Lung (tissue), 12 donors: Measurements from ENCODE around the gene SACM1L. TPM values are rescaled to one million over a fixed set of nuclear protein-coding genes. Genes with fewer than 3 reads are reported as not detected.

Experiments used
- ATAC-seq: fragments of 200-7000 bp; cut with Tn5 transposase; one replicate; pipeline ENCODE4 v1.9.1; 2020; ENCODE audit warnings: moderate number of reproducible peaks; ENCODE audit not compliant: insufficient read depth, low FRiP score
- DNase-seq, 3 donors: peaks; one replicate each; pipeline ENCODE4 v3.0.0-alpha.2; 2013 to 2017
- H3K27ac ChIP-seq, 2 donors: one replicate each; pipeline ENCODE4 v1.5.1; 2013; ENCODE audit warnings: mild to moderate bottlenecking in 2 of 2, moderate library complexity in 2 of 2, control low read depth in 1 of 2, inconsistent platforms in 1 of 2, low read depth in 1 of 2, low read length in 1 of 2
- H3K27me3 ChIP-seq, 3 donors: one replicate each; pipeline ENCODE4 v1.5.1; 2013; ENCODE audit warnings: low read length in 2 of 3; ENCODE audit not compliant: control insufficient read depth in 3 of 3, insufficient read depth in 3 of 3
- H3K36me3 ChIP-seq, 4 donors: one replicate each; pipeline ENCODE4 v1.5.1; 2013; ENCODE audit warnings: low read length in 4 of 4, mild to moderate bottlenecking in 1 of 4, moderate library complexity in 1 of 4; ENCODE audit not compliant: control insufficient read depth in 4 of 4, insufficient read depth in 4 of 4
- H3K4me1 ChIP-seq, 5 donors: one replicate each; pipeline ENCODE4 v1.5.1; 2013; ENCODE audit warnings: low read length in 5 of 5, mild to moderate bottlenecking in 2 of 5, moderate library complexity in 1 of 5; ENCODE audit not compliant: control insufficient read depth in 5 of 5, insufficient read depth in 5 of 5
- H3K4me3 ChIP-seq: one replicate; pipeline ENCODE4 v1.5.1; 2013; ENCODE audit warnings: mild to moderate bottlenecking, control low read depth, moderate library complexity
- H3K9ac ChIP-seq, 2 donors: one replicate each; pipeline ENCODE4 v1.5.1; 2013; ENCODE audit warnings: low read length in 2 of 2, control low read depth in 1 of 2; ENCODE audit not compliant: insufficient read depth in 1 of 2
- H3K9me3 ChIP-seq, 4 donors: one replicate each; pipeline ENCODE4 v1.5.1; 2013; ENCODE audit warnings: low read length in 3 of 4, mild to moderate bottlenecking in 1 of 4, moderate library complexity in 1 of 4; ENCODE audit not compliant: control insufficient read depth in 4 of 4, insufficient read depth in 3 of 4
- WGBS, 2 donors: extraction: QIAGEN DNeasy Blood & Tissue Kit; methylation state at CpG; one replicate each; pipeline ENCODE4 v1.1.7; 2013; 5-methylcytosine and 5-hydroxymethylcytosine counted together
- polyA plus RNA-seq, 2 donors: library from polyadenylated mRNA; stranded (reverse); fragments of 200-250 nt; gene quantifications; one replicate each; pipeline ENCODE4 v1.2.1, GENCODE V29; 2013
- total RNA-seq, 2 donors: library from RNA; depleted of rRNA in 1 of 2; stranded (reverse); fragments of >200 nt in 1 of 2; gene quantifications; one replicate each; pipeline ENCODE4 v1.2.1, GENCODE V29; 2014 to 2021
- TF ChIP-seq, protein P1 (sequence below): IDR thresholded peaks from 2 replicates; pipeline ENCODE4 v1.5.1; 2012; ENCODE audit warnings: mild to moderate bottlenecking; ENCODE audit errors: control extremely low read depth, extremely low read depth
- donor health status: control.
- donor health status: control.
- donor health status: Bipolar disorder and iron deficiency.
- donor health status: healthy.
- donor health status: DM: yes; HTN: yes; CAD: no.

Gene SACM1L
- total and polyA plus RNA-seq, 4 donors: 23.3 to 117 (median 43.8) TPM

DNA sequence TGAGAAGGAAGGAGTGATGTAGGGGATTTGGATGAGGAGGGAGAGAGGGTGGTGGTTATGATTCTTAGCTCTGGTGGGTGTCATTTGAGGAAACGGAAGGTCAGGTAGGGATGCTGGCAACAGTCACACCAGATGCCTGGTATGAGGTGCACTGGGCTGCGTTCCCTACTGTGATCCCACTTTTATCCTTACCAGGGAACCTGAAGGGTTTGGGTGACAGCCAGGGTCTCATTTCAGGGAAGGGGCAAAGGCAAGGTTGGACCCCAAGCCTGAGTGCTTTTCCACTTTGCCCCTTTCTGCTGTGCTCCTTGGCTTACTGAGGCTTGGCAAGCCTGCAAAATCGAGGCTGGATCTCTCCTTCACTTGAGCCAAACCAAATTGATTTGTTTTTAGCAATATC lies 36.0 kb upstream of the SACM1L start:
- no peak overlapping the region for H3K9ac ChIP-seq
- ATAC-seq (no peak), DNase-seq (no peak)
- peaks cover 0 to 29% (median 6%) of the 10 kb centered on the region in 5 donors for H3K4me1 ChIP-seq
- WGBS, 2 donors: 76 to 80% methylated on average over 3 of the region's 3 CpGs
- H3K27ac ChIP-seq: peak overlapping the region in 1 of 2 donors; percentile 51
- H3K4me3 ChIP-seq: no peak overlapping the region
- H3K27me3 ChIP-seq: no peaks in the 10 kb centered on the region
- H3K36me3 ChIP-seq: peaks cover 0 to 7% (median 2%) of the 10 kb centered on the region in 4 donors
- H3K9me3 ChIP-seq: no peaks in the 10 kb centered on the region
- TF ChIP-seq, protein P1, sequence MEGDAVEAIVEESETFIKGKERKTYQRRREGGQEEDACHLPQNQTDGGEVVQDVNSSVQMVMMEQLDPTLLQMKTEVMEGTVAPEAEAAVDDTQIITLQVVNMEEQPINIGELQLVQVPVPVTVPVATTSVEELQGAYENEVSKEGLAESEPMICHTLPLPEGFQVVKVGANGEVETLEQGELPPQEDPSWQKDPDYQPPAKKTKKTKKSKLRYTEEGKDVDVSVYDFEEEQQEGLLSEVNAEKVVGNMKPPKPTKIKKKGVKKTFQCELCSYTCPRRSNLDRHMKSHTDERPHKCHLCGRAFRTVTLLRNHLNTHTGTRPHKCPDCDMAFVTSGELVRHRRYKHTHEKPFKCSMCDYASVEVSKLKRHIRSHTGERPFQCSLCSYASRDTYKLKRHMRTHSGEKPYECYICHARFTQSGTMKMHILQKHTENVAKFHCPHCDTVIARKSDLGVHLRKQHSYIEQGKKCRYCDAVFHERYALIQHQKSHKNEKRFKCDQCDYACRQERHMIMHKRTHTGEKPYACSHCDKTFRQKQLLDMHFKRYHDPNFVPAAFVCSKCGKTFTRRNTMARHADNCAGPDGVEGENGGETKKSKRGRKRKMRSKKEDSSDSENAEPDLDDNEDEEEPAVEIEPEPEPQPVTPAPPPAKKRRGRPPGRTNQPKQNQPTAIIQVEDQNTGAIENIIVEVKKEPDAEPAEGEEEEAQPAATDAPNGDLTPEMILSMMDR: no peak

DNA sequence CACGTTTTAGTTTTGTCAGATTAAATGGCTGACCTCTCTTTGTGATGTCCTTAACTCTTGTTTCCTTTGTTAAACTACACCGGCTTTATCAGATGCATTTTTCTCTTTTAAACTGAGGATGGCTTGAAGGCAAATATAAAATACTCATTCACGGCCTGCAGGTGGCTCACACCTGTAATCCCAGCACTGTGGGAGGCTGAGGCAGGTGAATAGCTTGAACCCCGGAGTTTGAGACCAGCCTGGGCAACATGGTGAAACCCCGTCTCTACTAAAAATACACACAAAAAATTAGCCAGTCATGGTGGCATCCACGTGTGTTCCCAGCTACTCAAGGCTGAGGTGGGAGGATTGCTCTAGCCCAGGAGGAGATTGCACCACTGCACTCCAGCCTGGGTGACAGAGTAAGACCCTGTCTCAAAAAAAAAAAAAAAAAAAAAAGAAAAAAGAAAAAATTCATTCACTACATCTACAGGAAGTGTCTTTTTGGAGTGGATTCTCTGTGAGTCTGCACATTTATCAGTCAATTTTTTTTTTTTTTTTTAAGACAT lies 34.7 kb upstream of the SACM1L start:
- Histone ChIP-seq H3K9ac (no peak overlapping the region), H3K36me3 (peaks cover 0 to 7% (median 2%) of the 10 kb centered on the region in 4 donors), H3K9me3 (no peaks in the 10 kb centered on the region), H3K4me3 (no peak overlapping the region), H3K4me1 (peaks cover 0 to 30% (median 6%) of the 10 kb centered on the region in 5 donors), H3K27ac (peak overlapping the region; percentile 49 to 75), H3K27me3 (no peaks in the 10 kb centered on the region)
- WGBS, 2 donors: 25 to 33% methylated on average over 6 of the region's 6 CpGs
- ATAC-seq (no peak), DNase-seq (no peak)
- TF ChIP-seq, protein P1: no peak

DNA sequence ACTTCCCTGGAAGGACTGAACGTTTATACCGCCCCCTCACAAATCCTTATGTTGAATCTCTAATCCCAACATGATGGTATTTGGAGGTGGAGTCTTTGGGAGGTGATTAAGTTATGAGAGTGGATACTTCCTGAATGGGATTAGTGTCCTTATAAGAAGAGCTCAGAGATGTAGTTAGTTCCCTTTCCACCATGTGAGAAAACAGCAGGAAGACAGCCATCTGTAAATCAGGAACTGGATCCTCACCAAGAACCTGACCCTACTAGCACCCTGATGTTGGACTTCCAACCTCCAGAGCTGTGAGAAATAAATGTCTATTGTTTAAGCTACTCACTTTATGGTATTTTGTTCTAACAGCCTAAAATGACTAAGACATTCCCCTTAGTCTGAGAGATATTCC lies 33.3 kb upstream of the SACM1L start:
- H3K9ac ChIP-seq: no peak overlapping the region
- ATAC-seq: no peak
- H3K4me1 ChIP-seq: peaks cover 0 to 37% (median 7%) of the 10 kb centered on the region in 5 donors
- peaks cover 0 to 7% (median under 1%) of the 10 kb centered on the region in 4 donors for H3K36me3 ChIP-seq
- H3K27me3 ChIP-seq: no peaks in the 10 kb centered on the region
- TF ChIP-seq, protein P1: no peak
- H3K9me3 ChIP-seq: no peaks in the 10 kb centered on the region
- WGBS, 2 donors: 54 to 64% methylated on average over 2 of the region's 2 CpGs
- peak overlapping the region in 1 of 2 donors; percentile 40 for H3K27ac ChIP-seq
- no peak overlapping the region for H3K4me3 ChIP-seq
- DNase-seq: no peak
